Activated T-cell treated with anti-CD3 and anti-CD28 coated beads for 1 hour (primary cell): ENCODE results near the gene C2CD4C.
"Not testable (repeated sequence)": the region's sequence is repeated elsewhere in the genome, so short reads cannot be mapped to it uniquely, and the experiment has no call there.

Experiments
- DNase-seq: peaks from one replicate; pipeline ENCODE4 v3.0.0-alpha.2; 2020; ENCODE audit warnings: low read depth

Gene C2CD4C

DNA sequence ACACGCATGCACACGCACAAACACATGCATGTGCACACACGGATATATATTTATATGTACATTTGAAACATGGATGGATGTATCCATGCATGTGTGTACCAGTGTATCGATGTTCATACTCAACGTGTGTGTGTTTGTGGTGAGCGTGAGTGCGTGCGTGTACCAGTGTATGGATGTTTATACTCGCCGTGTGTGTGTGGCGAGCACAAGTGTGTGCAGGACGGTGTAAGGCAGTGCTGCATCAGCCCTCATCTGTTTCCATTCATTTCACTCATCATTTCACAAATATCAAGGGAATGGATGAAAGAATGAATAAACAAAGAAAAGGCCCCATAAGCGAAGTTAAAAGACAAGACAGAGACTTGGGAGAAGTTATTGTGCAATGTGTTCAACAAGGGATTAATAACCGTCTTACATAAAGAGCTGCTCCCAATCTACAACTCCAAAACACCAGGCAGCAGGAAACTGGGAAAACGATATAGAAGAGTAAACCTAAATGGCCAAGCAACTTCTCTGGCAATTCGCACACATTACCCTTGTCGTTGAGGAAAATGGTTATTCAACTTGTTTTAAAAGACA, 42.7 kb downstream of the C2CD4C start:
- no peak for DNase-seq

- no peak for DNase-seq
Observed at GRCh38 chr19:364496-365287, 44.3 kb downstream of the C2CD4C start.

GRCh38 chr19:362683-363082, 46.3 kb downstream of the C2CD4C start:
- DNase-seq, result no peak

DNA sequence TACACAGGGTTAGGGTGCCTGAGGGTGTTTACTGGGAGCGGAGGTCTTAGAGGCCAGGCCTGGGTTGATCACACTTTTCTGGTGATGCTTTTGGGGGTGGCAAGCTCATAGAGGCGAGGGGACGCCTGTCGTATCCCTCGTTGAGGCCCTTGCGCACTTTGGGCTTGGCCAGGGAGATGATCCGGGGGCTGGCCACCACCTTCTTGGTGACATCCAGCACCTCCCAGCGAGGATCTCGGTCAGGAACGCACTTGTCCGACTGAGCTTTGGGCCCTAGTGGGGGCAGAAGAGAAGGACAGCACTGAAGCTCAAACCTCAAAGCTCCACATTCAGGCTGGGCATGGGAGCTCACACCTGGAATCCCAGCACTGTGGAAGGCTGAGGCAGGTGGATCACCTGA, 46.8 kb downstream of the C2CD4C start:
- no peak for DNase-seq

DNA sequence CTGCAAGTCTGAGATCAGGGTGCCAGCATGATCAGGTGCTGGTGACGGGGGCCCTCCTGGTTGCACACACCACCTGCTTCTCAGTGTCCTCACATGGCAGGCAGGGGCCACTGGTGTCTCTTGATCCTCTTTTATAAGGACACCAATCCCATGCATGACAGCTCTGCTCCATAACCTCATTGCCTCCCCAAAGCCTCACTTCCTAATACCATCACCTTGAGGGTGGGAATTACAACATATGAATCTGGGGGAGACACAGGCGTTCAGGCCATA, 49.4 kb downstream of the C2CD4C start:
- DNase-seq, result no peak

DNA sequence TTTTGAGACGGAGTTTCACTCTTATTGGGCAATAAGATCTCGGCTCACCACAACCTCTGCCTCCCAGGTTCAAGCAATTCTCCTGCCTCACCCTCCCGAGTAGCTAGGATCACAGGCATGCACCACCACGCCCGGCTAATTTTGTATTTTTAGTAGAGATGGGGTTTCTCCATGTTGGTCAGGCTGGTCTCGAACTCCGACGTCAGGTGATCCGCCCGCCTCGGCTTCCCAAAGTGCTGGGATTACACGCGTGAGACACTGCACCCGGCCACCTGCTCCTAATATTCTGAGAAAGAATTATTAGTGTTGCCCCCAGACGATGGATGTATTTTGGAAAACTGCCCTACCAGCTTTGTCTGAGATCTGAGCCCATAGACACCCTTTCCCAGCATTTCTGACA, 53.4 kb downstream of the C2CD4C start:
- not testable (repeated sequence) for DNase-seq
